Testis (tissue), 3 donors: ENCODE results near the gene TJP1. TPM values are rescaled to one million over a fixed set of nuclear protein-coding genes. Genes with fewer than 3 reads are reported as not detected.

ENCODE experiments used
- DNase-seq: peaks from one replicate; pipeline ENCODE4 v3.0.0-alpha.2; 2019
- H3K27ac ChIP-seq, 2 donors: fragments of 200-600 bp; sonication (generic); one replicate each; pipeline ENCODE4 v1.5.1; 2019
- H3K27me3 ChIP-seq: fragments of 200-600 bp; sonication (generic); one replicate; pipeline ENCODE4 v1.5.1; 2019
- H3K36me3 ChIP-seq: fragments of 200-600 bp; sonication (generic); one replicate; pipeline ENCODE4 v1.5.1; 2017; ENCODE audit warnings: low read depth; ENCODE audit errors: missing control alignments
- H3K4me1 ChIP-seq: fragments of 200-600 bp; sonication (generic); one replicate; pipeline ENCODE4 v1.5.1; 2019
- H3K4me3 ChIP-seq, 2 donors: fragments of 200-600 bp; sonication (generic); one replicate each; pipeline ENCODE4 v1.5.1; 2017 to 2019
- H3K9me3 ChIP-seq: fragments of 200-600 bp; sonication (generic); one replicate; pipeline ENCODE4 v1.5.1; 2017
- CTCF ChIP-seq, 3 experiments: fragments of 450-650 bp in 2 of 3; fragments of 200-600 bp in 1 of 3; sonication (generic) in 1 of 3; IDR thresholded peaks; one replicate each; pipeline ENCODE4 v1.5.1; 2016 to 2019; ENCODE audit warnings: antibody characterized with exemption in 3 of 3, mild to moderate bottlenecking in 2 of 3, moderate library complexity in 1 of 3
- POLR2A ChIP-seq: fragments of 450-650 bp; IDR thresholded peaks from one replicate; pipeline ENCODE4 v1.6.1; 2017; ENCODE audit warnings: antibody characterized with exemption, mild to moderate bottlenecking, moderate library complexity
- WGBS, 2 donors: methylation state at CpG; one replicate each; pipeline ENCODE4 v1.1.5; 2018; 5-methylcytosine and 5-hydroxymethylcytosine counted together
- intact Hi-C: fragments of 100-400 bp; cut with DNase I; formaldehyde crosslinking; loops from one replicate; pipeline ENCODE4 v1.15.1; 2023; ENCODE audit warnings: low total_unique reads
- polyA plus RNA-seq: library from polyadenylated mRNA; stranded (reverse); fragments of 350-450 nt; fragmentation: Illumina TruSeq; extraction: RNeasy Lipid Tissue Mini Kit (QIAGEN cat#74804); gene quantifications from one replicate; pipeline ENCODE4 v1.2.3, GENCODE V29; 2014; ENCODE audit warnings: low read depth, low replicate concordance; ENCODE audit not compliant: insufficient read depth
- total RNA-seq, 2 donors: library from RNA; depleted of rRNA; stranded (reverse); fragments of >200 nt; gene quantifications; one replicate each; pipeline ENCODE4 v1.2.3, GENCODE V29; 2016

Gene TJP1
- total and polyA plus RNA-seq, 3 donors from 2014 or later, result 102 to 315 (median 255) TPM

GRCh38 chr15:29859973-29860715 lies 37.9 kb upstream of the TJP1 start:
- Histone ChIP-seq H3K9me3 (no peaks in the 10 kb centered on the region), H3K36me3 (no peaks in the 10 kb centered on the region), H3K27ac (no peak overlapping the region), H3K4me1 (peaks cover 23% of the 10 kb centered on the region), H3K27me3 (no peaks in the 10 kb centered on the region), H3K4me3 (no peak overlapping the region)
- intact Hi-C loops, result no loop called here
- TF ChIP-seq POLR2A (no peak), CTCF (IDR thresholded peaks at IDR 0.05) (no peak)
- DNase-seq, result no peak
- 79 to 88% methylated on average over 4 of the region's 4 CpGs for WGBS, 2 donors

- H3K4me3 ChIP-seq, result no peak overlapping the region
- no peak overlapping the region for H3K27ac ChIP-seq
- no peak for TF ChIP-seq POLR2A
- TF ChIP-seq CTCF (IDR thresholded peaks at IDR 0.05), result no peak
- no peaks in the 10 kb centered on the region for H3K36me3 ChIP-seq
- no peaks in the 10 kb centered on the region for H3K27me3 ChIP-seq
- no peaks in the 10 kb centered on the region for H3K9me3 ChIP-seq
- 62 to 73% methylated on average over 4 of the region's 4 CpGs for WGBS, 2 donors
- peaks cover 23% of the 10 kb centered on the region for H3K4me1 ChIP-seq
- intact Hi-C loops, result no loop called here
- DNase-seq, result no peak
Measured at GRCh38 chr15:29859293-29859692, 37.0 kb upstream of the TJP1 start.

GRCh38 chr15:29857221-29857789 lies 35.0 kb upstream of the TJP1 start:
- Histone ChIP-seq H3K27me3 (no peaks in the 10 kb centered on the region), H3K4me1 (peaks cover 9% of the 10 kb centered on the region), H3K27ac (no peak overlapping the region), H3K9me3 (no peaks in the 10 kb centered on the region), H3K36me3 (no peaks in the 10 kb centered on the region), H3K4me3 (no peak overlapping the region)
- DNase-seq, result no peak
- intact Hi-C loops, result no loop called here
- TF ChIP-seq CTCF (IDR thresholded peaks at IDR 0.05) (no peak), POLR2A (no peak)
- WGBS, 2 donors, result 81 to 83% methylated on average over 5 of the region's 5 CpGs

- intact Hi-C loops, result no loop called here
- no peak overlapping the region for H3K4me3 ChIP-seq
- no peaks in the 10 kb centered on the region for H3K27me3 ChIP-seq
- H3K9me3 ChIP-seq, result no peaks in the 10 kb centered on the region
- H3K4me1 ChIP-seq, result peaks cover 5% of the 10 kb centered on the region
- 36 to 39% methylated on average over 6 of the region's 6 CpGs for WGBS, 2 donors
- no peaks in the 10 kb centered on the region for H3K36me3 ChIP-seq
- TF ChIP-seq POLR2A (no peak), CTCF (IDR thresholded peaks at IDR 0.05) (no peak)
- DNase-seq, result no peak
- peak overlapping the region in 1 of 2 donors; percentile 57 for H3K27ac ChIP-seq
Measured at GRCh38 chr15:29854413-29854812, 32.1 kb upstream of the TJP1 start.
